Activated CD8-positive, alpha-beta T cell treated with anti-CD3 and anti-CD28 coated beads for 36 hours (primary cell): Measurements from ENCODE around the gene SFSWAP. TPM values are rescaled to one million over a fixed set of nuclear protein-coding genes. Genes with fewer than 3 reads are reported as not detected.

ENCODE experiments used
- ATAC-seq: fragments of 200-7000 bp; cut with Tn5 transposase; one replicate; pipeline ENCODE4 v1.10.0; 2021; ENCODE audit warnings: mild to moderate bottlenecking, moderate library complexity
- CTCF ChIA-PET: fragments of 350-600 bp; sonication (Branson Sonifier 250); formaldehyde crosslinking; loops from one replicate; lab custom pipeline; 2021; ENCODE audit warnings: antibody characterized with exemption; lab: Charles Lee
- POLR2A ChIA-PET: fragments of 350-600 bp; sonication (Branson Sonifier 250); formaldehyde crosslinking; loops from one replicate; lab custom pipeline; 2021; ENCODE audit warnings: antibody characterized with exemption; lab: Charles Lee
- DNase-seq: peaks from one replicate; pipeline ENCODE4 v3.0.0-alpha.2; 2020
- H3K27ac Mint-ChIP-seq: one replicate; pipeline ENCODE4 v1.8.0; 2021; ENCODE audit warnings: mild to moderate bottlenecking, mixed read lengths
- H3K27me3 Mint-ChIP-seq: one replicate; pipeline ENCODE4 v1.8.0; 2021; ENCODE audit warnings: mixed read lengths
- H3K36me3 Mint-ChIP-seq: one replicate; pipeline ENCODE4 v1.8.0; 2021; ENCODE audit warnings: low read depth, mixed read lengths
- H3K4me1 Mint-ChIP-seq: one replicate; pipeline ENCODE4 v1.8.0; 2021; ENCODE audit warnings: low read depth, mixed read lengths
- H3K4me3 Mint-ChIP-seq: one replicate; pipeline ENCODE4 v1.8.0; 2021; ENCODE audit warnings: mild to moderate bottlenecking, moderate library complexity, mixed read lengths
- H3K9me3 Mint-ChIP-seq: one replicate; pipeline ENCODE4 v1.8.0; 2021; ENCODE audit warnings: mixed read lengths
- CTCF ChIP-seq: fragments of 200-600 bp; IDR thresholded peaks from one replicate; pipeline ENCODE4 v1.8.0; 2022; ENCODE audit warnings: antibody characterized with exemption, mild to moderate bottlenecking
- intact Hi-C: fragments of 100-400 bp; cut with micrococcal nuclease; formaldehyde crosslinking; loops from one replicate; pipeline ENCODE4 v1.10.0; 2022
- total RNA-seq, 2 experiments: library from RNA; stranded (reverse); gene quantifications; one replicate each; pipeline ENCODE4 v1.2.3, GENCODE V29; 2021

SFSWAP gene
- total RNA-seq, 2 experiments from 2014 or later, result 47.6 to 49.3 TPM

DNA sequence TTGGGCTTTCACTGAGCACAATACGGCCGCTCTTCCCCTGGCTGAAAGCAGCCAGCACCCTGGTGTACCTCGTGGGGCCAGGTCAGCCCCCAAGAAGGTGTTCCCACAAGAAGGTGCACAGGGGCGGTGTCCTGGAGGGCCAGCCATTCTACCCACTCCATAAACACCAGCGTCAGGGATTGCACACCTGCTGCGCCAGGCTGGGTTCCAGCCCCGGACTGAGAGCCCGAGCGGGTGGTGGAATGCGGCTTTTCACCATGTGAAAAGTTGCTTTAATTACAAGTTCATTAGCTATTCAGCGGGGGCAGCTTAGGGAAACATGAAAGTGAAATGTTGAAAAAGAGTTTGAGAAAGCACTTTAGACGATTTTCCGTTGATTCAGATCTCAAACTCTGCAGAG is 99.8 kb downstream of the SFSWAP start:
- DNase-seq (no peak), ATAC-seq (no peak)
- no peak overlapping the region for H3K27ac Mint-ChIP-seq
- peaks cover 5% of the 10 kb centered on the region for H3K36me3 Mint-ChIP-seq
- peaks cover 9% of the 10 kb centered on the region for H3K9me3 Mint-ChIP-seq
- ChIA-PET CTCF (no interaction called here), POLR2A (no interaction called here)
- intact Hi-C loops, result no loop called here
- H3K4me1 Mint-ChIP-seq, result no peaks in the 10 kb centered on the region
- H3K27me3 Mint-ChIP-seq, result no peaks in the 10 kb centered on the region
- TF ChIP-seq CTCF, result no peak
- H3K4me3 Mint-ChIP-seq, result no peak overlapping the region

- no peak for TF ChIP-seq CTCF
- CTCF ChIA-PET, result no interaction called here
- no peak for DNase-seq
- peaks cover 5% of the 10 kb centered on the region for H3K36me3 Mint-ChIP-seq
- no peaks in the 10 kb centered on the region for H3K27me3 Mint-ChIP-seq
- no peaks in the 10 kb centered on the region for H3K4me1 Mint-ChIP-seq
- POLR2A ChIA-PET, result no interaction called here
- H3K27ac Mint-ChIP-seq, result no peak overlapping the region
- no peak for ATAC-seq
- no peak overlapping the region for H3K4me3 Mint-ChIP-seq
- peaks cover 9% of the 10 kb centered on the region for H3K9me3 Mint-ChIP-seq
- intact Hi-C loops, result no loop called here
These were observed 104.2 kb downstream of the SFSWAP start for GRCh38 chr12:131815131-131815530.

- DNase-seq, result no peak
- no peaks in the 10 kb centered on the region for H3K4me1 Mint-ChIP-seq
- H3K4me3 Mint-ChIP-seq, result no peak overlapping the region
- ChIA-PET POLR2A (interaction anchor here (0.8 kb wide), 1 partner anchor 197 kb away, joined by 3 read pairs; no protein-coding TSS in a partner anchor), CTCF (interaction anchor here (1.1 kb wide), 1 partner anchor 10 kb away, joined by 3 read pairs; no protein-coding TSS in a partner anchor)
- intact Hi-C loops, result no loop called here
- peaks cover 5% of the 10 kb centered on the region for H3K36me3 Mint-ChIP-seq
- no peaks in the 10 kb centered on the region for H3K27me3 Mint-ChIP-seq
- H3K27ac Mint-ChIP-seq, result no peak overlapping the region
- no peak for TF ChIP-seq CTCF
- no peak for ATAC-seq
- H3K9me3 Mint-ChIP-seq, result peaks cover 9% of the 10 kb centered on the region
These were observed 105.6 kb downstream of the SFSWAP start for GRCh38 chr12:131816495-131816894.

GRCh38 chr12:131817241-131817640 is 106.4 kb downstream of the SFSWAP start:
- DNase-seq (no peak), ATAC-seq (no peak)
- Mint-ChIP-seq H3K27ac (no peak overlapping the region), H3K9me3 (peaks cover 5% of the 10 kb centered on the region), H3K27me3 (no peaks in the 10 kb centered on the region), H3K4me1 (no peaks in the 10 kb centered on the region), H3K36me3 (peaks cover 5% of the 10 kb centered on the region), H3K4me3 (no peak overlapping the region)
- ChIA-PET POLR2A (interaction anchor here (0.8 kb wide), 1 partner anchor 198 kb away, joined by 3 read pairs; no protein-coding TSS in a partner anchor), CTCF (interaction anchor here (1.1 kb wide), 1 partner anchor 9 kb away, joined by 3 read pairs; no protein-coding TSS in a partner anchor)
- intact Hi-C loops, result no loop called here
- TF ChIP-seq CTCF, result no peak

- H3K4me3 Mint-ChIP-seq, result no peak overlapping the region
- H3K27ac Mint-ChIP-seq, result no peak overlapping the region
- ChIA-PET POLR2A (no interaction called here), CTCF (no interaction called here)
- no peaks in the 10 kb centered on the region for H3K27me3 Mint-ChIP-seq
- H3K36me3 Mint-ChIP-seq, result no peaks in the 10 kb centered on the region
- no peak for TF ChIP-seq CTCF
- no peaks in the 10 kb centered on the region for H3K4me1 Mint-ChIP-seq
- ATAC-seq, result no peak
- H3K9me3 Mint-ChIP-seq, result no peaks in the 10 kb centered on the region
- intact Hi-C loops, result no loop called here
- DNase-seq, result no peak
These were observed 108.1 kb downstream of the SFSWAP start for GRCh38 chr12:131818821-131819585.
